ENCODE data around the gene UBE2G1. TPM values are rescaled to one million over a fixed set of nuclear protein-coding genes. Genes with fewer than 3 reads are reported as not detected.

Gene UBE2G1
- total RNA-seq, 1 experiment from 2014 or later, result 80.6 TPM

DNA sequence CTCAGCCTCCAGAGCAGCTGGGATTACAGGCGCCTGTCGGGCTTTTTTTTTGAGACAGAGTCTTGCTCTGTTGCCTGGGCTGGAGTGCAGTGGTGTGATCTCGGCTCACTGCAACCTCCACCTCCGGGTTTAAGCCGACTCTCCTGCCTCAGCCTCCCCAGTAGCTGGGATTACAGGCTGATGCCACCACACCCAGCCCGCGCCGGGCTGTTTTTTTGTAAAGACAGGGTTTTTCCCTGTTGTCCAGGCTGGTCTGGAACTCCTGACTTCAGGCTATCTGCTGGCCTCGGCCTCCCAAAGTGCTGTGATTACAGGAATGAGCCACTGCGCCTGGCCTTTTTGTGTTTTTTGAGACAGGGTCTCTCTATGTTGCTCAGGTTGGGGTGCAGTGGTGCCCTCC is 39.9 kb upstream of the UBE2G1 start:
- Histone ChIP-seq H3K27me3 (ENCODE audit: insufficient read depth, low read length) (no peaks in the 10 kb centered on the region), H3K9me3 (ENCODE audit: control insufficient read depth in 1 of 2, insufficient read depth in 1 of 2, low read depth in 1 of 2, low read length in 2 of 2) (no peaks in the 10 kb centered on the region), H3K4me2 (ENCODE audit: low read length) (no peak overlapping the region), H3K36me3 (ENCODE audit: control insufficient read depth in 1 of 2, insufficient read depth in 2 of 2, low read length in 2 of 2) (no peaks in the 10 kb centered on the region), H3K27ac (ENCODE audit: low read depth, low read length) (no peak overlapping the region), H3K9ac (ENCODE audit: low read length) (no peak overlapping the region), H2AFZ (ENCODE audit: low read depth, low read length, poor library complexity, severe bottlenecking) (no peak overlapping the region), H3K4me3 (replicated peaks in 1 of 2; ENCODE audit: low read depth in 1 of 2, low read length in 2 of 2) (no peak overlapping the region), H3K9me2 (ENCODE audit: insufficient read depth) (no peaks in the 10 kb centered on the region), H3K4me1 (ENCODE audit: control insufficient read depth in 1 of 2, insufficient read depth in 2 of 2, low read length in 2 of 2) (no peaks in the 10 kb centered on the region), H4K20me1 (ENCODE audit: insufficient read depth) (no peaks in the 10 kb centered on the region), H3K79me2 (ENCODE audit: insufficient read depth, low read length) (no peaks in the 10 kb centered on the region)
- intact Hi-C loops (cut with micrococcal nuclease), result loop anchor here (5.0 kb wide), 1 partner anchor 559 kb away; the partner anchor contains the start of gene NCBP3
- TF ChIP-seq POLR2A (IDR thresholded peaks at IDR 0.05; ENCODE audit: borderline replicate concordance, extremely low read depth, insufficient read depth, insufficient read length), result no peak
- no peak for TF ChIP-seq FOSL1 (IDR thresholded peaks at IDR 0.05; ENCODE audit: low read depth)
- TF ChIP-seq SIN3A (IDR thresholded peaks at IDR 0.05; ENCODE audit: low read depth), result no peak
- TF ChIP-seq ELF1 (IDR thresholded peaks at IDR 0.05; ENCODE audit: borderline replicate concordance, low read depth), result no peak
- no peak for TF ChIP-seq EZH2phosphoT487 (IDR thresholded peaks at IDR 0.05; ENCODE audit: borderline replicate concordance)
- no peak for TF ChIP-seq JUND (IDR thresholded peaks at IDR 0.05)
- TF ChIP-seq POLR2AphosphoS5 (IDR thresholded peaks at IDR 0.05; ENCODE audit: low read depth, low read length), result no peak
- no peak for TF ChIP-seq TCF7L2 (IDR thresholded peaks at IDR 0.05; ENCODE audit: borderline replicate concordance, extremely low read depth, insufficient read depth, insufficient read length)
- TF ChIP-seq EZH2 (IDR thresholded peaks at IDR 0.05), result no peak
- no peak for TF ChIP-seq MAX (IDR thresholded peaks at IDR 0.05)
- TF ChIP-seq SP1 (IDR thresholded peaks at IDR 0.05; ENCODE audit: low read depth), result no peak
- no peak for TF ChIP-seq EGR1 (IDR thresholded peaks at IDR 0.05; ENCODE audit: low read depth)
- no peak for TF ChIP-seq RAD21 (IDR thresholded peaks at IDR 0.05; ENCODE audit: low read depth)
- TF ChIP-seq ZFX (IDR thresholded peaks at IDR 0.05), result no peak
- ATAC-seq (no peak), DNase-seq (ENCODE audit: low read depth, low spot score) (no peak)
- CTCF ChIA-PET, result no interaction called here
- BruUV-seq (replicated peaks), result no TSS peak
- RAD21 ChIA-PET (ENCODE audit: low non-redundant PET in 1 of 2, low total read pairs in 2 of 2, uncharacterized antibody in 2 of 2, unreplicated experiment in 2 of 2), result no interaction called here
- POLR2A ChIA-PET, result no interaction called here

DNA sequence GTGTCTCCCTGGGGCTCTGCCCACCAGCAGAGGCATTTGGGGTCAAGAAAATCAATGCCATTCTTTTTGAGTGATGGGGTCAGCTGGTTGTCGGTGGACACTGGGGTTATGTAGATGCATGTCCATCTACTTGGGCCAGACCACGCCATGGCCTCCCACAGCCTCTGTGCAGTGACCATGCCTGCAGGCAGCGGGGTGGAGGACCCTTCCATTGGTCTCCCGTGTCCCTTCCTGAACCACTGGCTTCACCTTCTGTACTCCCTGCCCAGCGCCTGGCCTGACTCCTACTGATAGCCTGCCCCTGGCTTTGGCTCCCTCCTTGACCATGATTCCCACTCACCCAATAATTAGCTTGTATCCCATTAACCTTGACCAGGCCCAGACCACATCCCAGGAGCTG is 39.2 kb upstream of the UBE2G1 start:
- intact Hi-C loops (cut with micrococcal nuclease), result loop anchor here (5.0 kb wide), 1 partner anchor 558 kb away; the partner anchor contains the start of gene NCBP3
- no TSS peak for BruUV-seq (replicated peaks)
- Histone ChIP-seq H4K20me1 (ENCODE audit: insufficient read depth) (no peaks in the 10 kb centered on the region), H3K27ac (ENCODE audit: low read depth, low read length) (no peak overlapping the region), H2AFZ (ENCODE audit: low read depth, low read length, poor library complexity, severe bottlenecking) (no peak overlapping the region), H3K4me2 (ENCODE audit: low read length) (no peak overlapping the region), H3K4me3 (replicated peaks in 1 of 2; ENCODE audit: low read depth in 1 of 2, low read length in 2 of 2) (no peak overlapping the region), H3K4me1 (ENCODE audit: control insufficient read depth in 1 of 2, insufficient read depth in 2 of 2, low read length in 2 of 2) (no peaks in the 10 kb centered on the region), H3K9me3 (ENCODE audit: control insufficient read depth in 1 of 2, insufficient read depth in 1 of 2, low read depth in 1 of 2, low read length in 2 of 2) (no peaks in the 10 kb centered on the region), H3K27me3 (ENCODE audit: insufficient read depth, low read length) (no peaks in the 10 kb centered on the region), H3K36me3 (ENCODE audit: control insufficient read depth in 1 of 2, insufficient read depth in 2 of 2, low read length in 2 of 2) (no peaks in the 10 kb centered on the region), H3K79me2 (ENCODE audit: insufficient read depth, low read length) (no peaks in the 10 kb centered on the region), H3K9me2 (ENCODE audit: insufficient read depth) (no peaks in the 10 kb centered on the region), H3K9ac (ENCODE audit: low read length) (no peak overlapping the region)
- DNase-seq (ENCODE audit: low read depth, low spot score) (no peak), ATAC-seq (no peak)
- ChIA-PET RAD21 (ENCODE audit: low non-redundant PET in 1 of 2, low total read pairs in 2 of 2, uncharacterized antibody in 2 of 2, unreplicated experiment in 2 of 2) (interaction anchor here in 1 of 2 experiments (0.5 kb wide), 1 partner anchor 8 kb away, joined by 3 read pairs; no protein-coding TSS in a partner anchor), POLR2A (no interaction called here), CTCF (interaction anchor here (0.5 kb wide), 1 partner anchor 22 kb away, joined by 5 read pairs; no protein-coding TSS in a partner anchor)
- TF ChIP-seq JUND (IDR thresholded peaks at IDR 0.05), result no peak
- no peak for TF ChIP-seq YY1 (IDR thresholded peaks at IDR 0.05; ENCODE audit: extremely low read depth, insufficient replicate concordance, low read depth, low read length)
- no peak for TF ChIP-seq CEBPB (IDR thresholded peaks at IDR 0.05; ENCODE audit: low read depth)
- TF ChIP-seq ATF3 (IDR thresholded peaks at IDR 0.05), result no peak
- TF ChIP-seq EGR1 (IDR thresholded peaks at IDR 0.05; ENCODE audit: low read depth), result no peak
- TF ChIP-seq, protein P1, sequence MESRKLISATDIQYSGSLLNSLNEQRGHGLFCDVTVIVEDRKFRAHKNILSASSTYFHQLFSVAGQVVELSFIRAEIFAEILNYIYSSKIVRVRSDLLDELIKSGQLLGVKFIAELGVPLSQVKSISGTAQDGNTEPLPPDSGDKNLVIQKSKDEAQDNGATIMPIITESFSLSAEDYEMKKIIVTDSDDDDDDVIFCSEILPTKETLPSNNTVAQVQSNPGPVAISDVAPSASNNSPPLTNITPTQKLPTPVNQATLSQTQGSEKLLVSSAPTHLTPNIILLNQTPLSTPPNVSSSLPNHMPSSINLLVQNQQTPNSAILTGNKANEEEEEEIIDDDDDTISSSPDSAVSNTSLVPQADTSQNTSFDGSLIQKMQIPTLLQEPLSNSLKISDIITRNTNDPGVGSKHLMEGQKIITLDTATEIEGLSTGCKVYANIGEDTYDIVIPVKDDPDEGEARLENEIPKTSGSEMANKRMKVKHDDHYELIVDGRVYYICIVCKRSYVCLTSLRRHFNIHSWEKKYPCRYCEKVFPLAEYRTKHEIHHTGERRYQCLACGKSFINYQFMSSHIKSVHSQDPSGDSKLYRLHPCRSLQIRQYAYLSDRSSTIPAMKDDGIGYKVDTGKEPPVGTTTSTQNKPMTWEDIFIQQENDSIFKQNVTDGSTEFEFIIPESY (IDR thresholded peaks at IDR 0.05; ENCODE audit: extremely low read depth, insufficient replicate concordance, low read length), result no peak

All from HCT116 (cell line).